Fibroblast of lung (primary cell): ENCODE data around the gene UTS2R.

Source experiments
- EZH2 ChIP-seq: IDR thresholded peaks from 2 replicates; pipeline ENCODE4 v1.5.1; 2012; ENCODE audit warnings: low read length, control low read depth, mild to moderate bottlenecking; ENCODE audit errors: missing control alignments
- TF ChIP-seq, protein P1 (sequence below), 2 donors: IDR thresholded peaks in 1 of 2; conservative IDR thresholded peaks in 1 of 2; 1 replicate in 1 of 2; 2 replicates in 1 of 2; pipeline ENCODE4 v1.5.1; 2011 to 2012; ENCODE audit warnings: low read length in 2 of 2, control low read depth in 1 of 2, inconsistent platforms in 1 of 2, low read depth in 1 of 2, mild to moderate bottlenecking in 1 of 2

DNA sequence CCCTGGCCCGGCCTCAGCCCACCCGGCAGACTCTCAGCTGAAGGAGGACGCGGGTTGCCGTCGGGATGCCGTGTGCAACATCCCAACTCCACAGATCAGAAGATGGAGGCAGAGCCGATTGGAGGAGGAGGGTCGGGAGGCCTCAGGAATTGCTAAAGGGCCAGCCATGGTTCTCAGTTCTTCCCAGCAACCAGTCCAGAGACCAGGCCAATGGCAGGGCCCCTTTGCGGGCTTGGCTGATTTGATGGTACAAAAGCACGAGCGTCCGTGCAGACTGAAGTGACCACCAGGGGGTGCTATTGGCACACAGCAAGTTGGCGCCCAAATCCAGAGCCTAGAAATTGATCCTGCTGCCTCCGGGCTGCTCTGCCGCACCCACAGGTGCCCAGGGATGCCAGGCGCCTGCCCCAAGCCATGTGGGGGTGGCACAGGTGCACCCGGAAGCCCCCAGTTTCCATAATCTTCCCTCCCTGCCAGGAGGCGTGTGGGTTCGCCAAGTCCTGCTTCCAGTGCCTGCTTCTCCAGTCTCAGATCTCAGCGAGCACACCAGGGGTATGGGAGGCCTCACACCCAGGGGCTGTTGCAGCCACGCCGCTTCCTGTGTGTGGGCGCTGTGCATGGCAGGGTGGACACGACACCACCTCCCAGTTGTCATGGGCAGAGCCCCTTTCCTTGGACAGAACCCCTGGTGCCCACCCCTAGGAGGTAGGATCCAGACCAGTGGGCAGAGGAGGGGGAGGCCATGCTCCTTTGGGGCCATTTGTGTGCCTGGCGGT lies 19.7 kb upstream of the UTS2R start:
- TF ChIP-seq, protein P1, sequence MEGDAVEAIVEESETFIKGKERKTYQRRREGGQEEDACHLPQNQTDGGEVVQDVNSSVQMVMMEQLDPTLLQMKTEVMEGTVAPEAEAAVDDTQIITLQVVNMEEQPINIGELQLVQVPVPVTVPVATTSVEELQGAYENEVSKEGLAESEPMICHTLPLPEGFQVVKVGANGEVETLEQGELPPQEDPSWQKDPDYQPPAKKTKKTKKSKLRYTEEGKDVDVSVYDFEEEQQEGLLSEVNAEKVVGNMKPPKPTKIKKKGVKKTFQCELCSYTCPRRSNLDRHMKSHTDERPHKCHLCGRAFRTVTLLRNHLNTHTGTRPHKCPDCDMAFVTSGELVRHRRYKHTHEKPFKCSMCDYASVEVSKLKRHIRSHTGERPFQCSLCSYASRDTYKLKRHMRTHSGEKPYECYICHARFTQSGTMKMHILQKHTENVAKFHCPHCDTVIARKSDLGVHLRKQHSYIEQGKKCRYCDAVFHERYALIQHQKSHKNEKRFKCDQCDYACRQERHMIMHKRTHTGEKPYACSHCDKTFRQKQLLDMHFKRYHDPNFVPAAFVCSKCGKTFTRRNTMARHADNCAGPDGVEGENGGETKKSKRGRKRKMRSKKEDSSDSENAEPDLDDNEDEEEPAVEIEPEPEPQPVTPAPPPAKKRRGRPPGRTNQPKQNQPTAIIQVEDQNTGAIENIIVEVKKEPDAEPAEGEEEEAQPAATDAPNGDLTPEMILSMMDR (conservative IDR thresholded peaks at IDR 0.05 in 1 of 2, IDR thresholded peaks at IDR 0.05 in 1 of 2; ENCODE audit: low read depth in 1 of 2, low read length in 2 of 2), result peak; percentile 81 to 90
- no peak for TF ChIP-seq EZH2
